ENCODE data around the gene NUDT3.

DNA sequence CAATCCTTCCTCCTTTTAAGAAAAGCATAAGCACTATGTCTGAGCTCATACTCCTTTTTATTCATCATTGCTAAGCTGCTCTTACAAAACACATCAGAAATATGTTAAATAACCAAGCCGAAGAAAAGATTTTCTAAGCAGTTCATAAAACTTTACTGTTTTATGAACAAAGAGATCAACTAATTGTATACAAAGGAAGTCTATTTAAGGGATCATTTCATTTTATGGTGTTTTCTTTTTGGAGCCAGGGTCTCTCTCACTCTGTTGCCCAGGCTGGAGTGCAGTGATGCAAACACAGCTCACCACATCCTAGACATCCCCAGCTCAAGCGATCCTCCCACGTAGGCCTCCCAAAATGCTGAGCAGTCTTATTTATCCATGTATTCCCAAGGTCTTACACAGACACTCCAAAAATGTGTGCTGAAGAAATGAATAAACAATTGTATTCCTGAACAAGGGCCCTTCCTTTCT is 9.3 kb downstream of the NUDT3 start:
- TF ChIP-seq, protein P1, sequence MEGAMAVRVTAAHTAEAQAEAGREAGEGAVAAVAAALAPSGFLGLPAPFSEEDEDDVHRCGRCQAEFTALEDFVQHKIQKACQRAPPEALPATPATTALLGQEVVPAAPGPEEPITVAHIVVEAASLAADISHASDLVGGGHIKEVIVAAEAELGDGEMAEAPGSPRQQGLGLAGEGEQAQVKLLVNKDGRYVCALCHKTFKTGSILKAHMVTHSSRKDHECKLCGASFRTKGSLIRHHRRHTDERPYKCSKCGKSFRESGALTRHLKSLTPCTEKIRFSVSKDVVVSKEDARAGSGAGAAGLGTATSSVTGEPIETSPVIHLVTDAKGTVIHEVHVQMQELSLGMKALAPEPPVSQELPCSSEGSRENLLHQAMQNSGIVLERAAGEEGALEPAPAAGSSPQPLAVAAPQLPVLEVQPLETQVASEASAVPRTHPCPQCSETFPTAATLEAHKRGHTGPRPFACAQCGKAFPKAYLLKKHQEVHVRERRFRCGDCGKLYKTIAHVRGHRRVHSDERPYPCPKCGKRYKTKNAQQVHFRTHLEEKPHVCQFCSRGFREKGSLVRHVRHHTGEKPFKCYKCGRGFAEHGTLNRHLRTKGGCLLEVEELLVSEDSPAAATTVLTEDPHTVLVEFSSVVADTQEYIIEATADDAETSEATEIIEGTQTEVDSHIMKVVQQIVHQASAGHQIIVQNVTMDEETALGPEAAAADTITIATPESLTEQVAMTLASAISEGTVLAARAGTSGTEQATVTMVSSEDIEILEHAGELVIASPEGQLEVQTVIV (CRISPR knock-in tag; IDR thresholded peaks at IDR 0.05; ENCODE audit: borderline replicate concordance), result no peak
- TF ChIP-seq, protein P2, sequence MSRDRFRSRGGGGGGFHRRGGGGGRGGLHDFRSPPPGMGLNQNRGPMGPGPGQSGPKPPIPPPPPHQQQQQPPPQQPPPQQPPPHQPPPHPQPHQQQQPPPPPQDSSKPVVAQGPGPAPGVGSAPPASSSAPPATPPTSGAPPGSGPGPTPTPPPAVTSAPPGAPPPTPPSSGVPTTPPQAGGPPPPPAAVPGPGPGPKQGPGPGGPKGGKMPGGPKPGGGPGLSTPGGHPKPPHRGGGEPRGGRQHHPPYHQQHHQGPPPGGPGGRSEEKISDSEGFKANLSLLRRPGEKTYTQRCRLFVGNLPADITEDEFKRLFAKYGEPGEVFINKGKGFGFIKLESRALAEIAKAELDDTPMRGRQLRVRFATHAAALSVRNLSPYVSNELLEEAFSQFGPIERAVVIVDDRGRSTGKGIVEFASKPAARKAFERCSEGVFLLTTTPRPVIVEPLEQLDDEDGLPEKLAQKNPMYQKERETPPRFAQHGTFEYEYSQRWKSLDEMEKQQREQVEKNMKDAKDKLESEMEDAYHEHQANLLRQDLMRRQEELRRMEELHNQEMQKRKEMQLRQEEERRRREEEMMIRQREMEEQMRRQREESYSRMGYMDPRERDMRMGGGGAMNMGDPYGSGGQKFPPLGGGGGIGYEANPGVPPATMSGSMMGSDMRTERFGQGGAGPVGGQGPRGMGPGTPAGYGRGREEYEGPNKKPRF (IDR thresholded peaks at IDR 0.05; ENCODE audit: low read depth, low read length), result no peak
- TF ChIP-seq BRD4 (IDR thresholded peaks at IDR 0.05) (no peak), POLR2AphosphoS5 (IDR thresholded peaks at IDR 0.05; ENCODE audit: control insufficient read depth, insufficient read depth, low read depth, low read length) (no peak), EZH2 (IDR thresholded peaks at IDR 0.05; ENCODE audit: borderline replicate concordance, low read depth, low read length) (no peak)
- TF ChIP-seq, protein P3, sequence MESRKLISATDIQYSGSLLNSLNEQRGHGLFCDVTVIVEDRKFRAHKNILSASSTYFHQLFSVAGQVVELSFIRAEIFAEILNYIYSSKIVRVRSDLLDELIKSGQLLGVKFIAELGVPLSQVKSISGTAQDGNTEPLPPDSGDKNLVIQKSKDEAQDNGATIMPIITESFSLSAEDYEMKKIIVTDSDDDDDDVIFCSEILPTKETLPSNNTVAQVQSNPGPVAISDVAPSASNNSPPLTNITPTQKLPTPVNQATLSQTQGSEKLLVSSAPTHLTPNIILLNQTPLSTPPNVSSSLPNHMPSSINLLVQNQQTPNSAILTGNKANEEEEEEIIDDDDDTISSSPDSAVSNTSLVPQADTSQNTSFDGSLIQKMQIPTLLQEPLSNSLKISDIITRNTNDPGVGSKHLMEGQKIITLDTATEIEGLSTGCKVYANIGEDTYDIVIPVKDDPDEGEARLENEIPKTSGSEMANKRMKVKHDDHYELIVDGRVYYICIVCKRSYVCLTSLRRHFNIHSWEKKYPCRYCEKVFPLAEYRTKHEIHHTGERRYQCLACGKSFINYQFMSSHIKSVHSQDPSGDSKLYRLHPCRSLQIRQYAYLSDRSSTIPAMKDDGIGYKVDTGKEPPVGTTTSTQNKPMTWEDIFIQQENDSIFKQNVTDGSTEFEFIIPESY (CRISPR knock-in tag; IDR thresholded peaks at IDR 0.05), result no peak
- TF ChIP-seq, protein P4, sequence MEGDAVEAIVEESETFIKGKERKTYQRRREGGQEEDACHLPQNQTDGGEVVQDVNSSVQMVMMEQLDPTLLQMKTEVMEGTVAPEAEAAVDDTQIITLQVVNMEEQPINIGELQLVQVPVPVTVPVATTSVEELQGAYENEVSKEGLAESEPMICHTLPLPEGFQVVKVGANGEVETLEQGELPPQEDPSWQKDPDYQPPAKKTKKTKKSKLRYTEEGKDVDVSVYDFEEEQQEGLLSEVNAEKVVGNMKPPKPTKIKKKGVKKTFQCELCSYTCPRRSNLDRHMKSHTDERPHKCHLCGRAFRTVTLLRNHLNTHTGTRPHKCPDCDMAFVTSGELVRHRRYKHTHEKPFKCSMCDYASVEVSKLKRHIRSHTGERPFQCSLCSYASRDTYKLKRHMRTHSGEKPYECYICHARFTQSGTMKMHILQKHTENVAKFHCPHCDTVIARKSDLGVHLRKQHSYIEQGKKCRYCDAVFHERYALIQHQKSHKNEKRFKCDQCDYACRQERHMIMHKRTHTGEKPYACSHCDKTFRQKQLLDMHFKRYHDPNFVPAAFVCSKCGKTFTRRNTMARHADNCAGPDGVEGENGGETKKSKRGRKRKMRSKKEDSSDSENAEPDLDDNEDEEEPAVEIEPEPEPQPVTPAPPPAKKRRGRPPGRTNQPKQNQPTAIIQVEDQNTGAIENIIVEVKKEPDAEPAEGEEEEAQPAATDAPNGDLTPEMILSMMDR (IDR thresholded peaks at IDR 0.05 in 2 of 3, conservative IDR thresholded peaks at IDR 0.05 in 1 of 3; ENCODE audit: insufficient read depth in 2 of 3, low read depth in 1 of 3, low read length in 3 of 3), result no peak
- TF ChIP-seq, protein P5, sequence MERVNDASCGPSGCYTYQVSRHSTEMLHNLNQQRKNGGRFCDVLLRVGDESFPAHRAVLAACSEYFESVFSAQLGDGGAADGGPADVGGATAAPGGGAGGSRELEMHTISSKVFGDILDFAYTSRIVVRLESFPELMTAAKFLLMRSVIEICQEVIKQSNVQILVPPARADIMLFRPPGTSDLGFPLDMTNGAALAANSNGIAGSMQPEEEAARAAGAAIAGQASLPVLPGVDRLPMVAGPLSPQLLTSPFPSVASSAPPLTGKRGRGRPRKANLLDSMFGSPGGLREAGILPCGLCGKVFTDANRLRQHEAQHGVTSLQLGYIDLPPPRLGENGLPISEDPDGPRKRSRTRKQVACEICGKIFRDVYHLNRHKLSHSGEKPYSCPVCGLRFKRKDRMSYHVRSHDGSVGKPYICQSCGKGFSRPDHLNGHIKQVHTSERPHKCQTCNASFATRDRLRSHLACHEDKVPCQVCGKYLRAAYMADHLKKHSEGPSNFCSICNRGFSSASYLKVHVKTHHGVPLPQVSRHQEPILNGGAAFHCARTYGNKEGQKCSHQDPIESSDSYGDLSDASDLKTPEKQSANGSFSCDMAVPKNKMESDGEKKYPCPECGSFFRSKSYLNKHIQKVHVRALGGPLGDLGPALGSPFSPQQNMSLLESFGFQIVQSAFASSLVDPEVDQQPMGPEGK (CRISPR knock-in tag; IDR thresholded peaks at IDR 0.05; ENCODE audit: borderline replicate concordance), result no peak
- TF ChIP-seq, protein P6, sequence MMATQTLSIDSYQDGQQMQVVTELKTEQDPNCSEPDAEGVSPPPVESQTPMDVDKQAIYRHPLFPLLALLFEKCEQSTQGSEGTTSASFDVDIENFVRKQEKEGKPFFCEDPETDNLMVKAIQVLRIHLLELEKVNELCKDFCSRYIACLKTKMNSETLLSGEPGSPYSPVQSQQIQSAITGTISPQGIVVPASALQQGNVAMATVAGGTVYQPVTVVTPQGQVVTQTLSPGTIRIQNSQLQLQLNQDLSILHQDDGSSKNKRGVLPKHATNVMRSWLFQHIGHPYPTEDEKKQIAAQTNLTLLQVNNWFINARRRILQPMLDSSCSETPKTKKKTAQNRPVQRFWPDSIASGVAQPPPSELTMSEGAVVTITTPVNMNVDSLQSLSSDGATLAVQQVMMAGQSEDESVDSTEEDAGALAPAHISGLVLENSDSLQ (IDR thresholded peaks at IDR 0.05), result no peak
